GM13977 (cell line): ENCODE results near the gene OMA1.

Experiments
- DNase-seq: peaks from one replicate; pipeline ENCODE4 v3.0.0; 2012; ENCODE audit warnings: low spot score
- CTCF ChIP-seq: IDR thresholded peaks from 2 replicates; pipeline ENCODE4 v1.5.1; 2012; ENCODE audit warnings: mild to moderate bottlenecking, control low read depth; ENCODE audit not compliant: insufficient read depth; ENCODE audit errors: extremely low read depth, missing control alignments
- in situ Hi-C: fragments of 300-500 bp; cut with MboI; formaldehyde crosslinking; loops from one replicate; pipeline ENCODE4 v1.12.0; 2022; ENCODE audit warnings: low sequenced_read_pairs, low pct_unique_long_range_greater_than_20kb, mixed read lengths, inconsistent platforms; ENCODE audit not compliant: unreplicated experiment

Gene OMA1

GRCh38 chr1:58434181-58434580 lies 112.3 kb downstream of the OMA1 start:
- no peak for TF ChIP-seq CTCF
- no peak for DNase-seq
- in situ Hi-C loops: no loop called here

- peak; percentile 27 for DNase-seq
- in situ Hi-C loops: no loop called here
- TF ChIP-seq CTCF: peak; percentile 8
Observed at GRCh38 chr1:58432851-58433668, 113.5 kb downstream of the OMA1 start.

GRCh38 chr1:58431901-58432620 lies 114.5 kb downstream of the OMA1 start:
- no peak for TF ChIP-seq CTCF
- DNase-seq: no peak
- in situ Hi-C loops: no loop called here
